ENCODE results near the gene EYS. TPM values are rescaled to one million over a fixed set of nuclear protein-coding genes. Genes with fewer than 3 reads are reported as not detected.

Gene EYS
- total and polyA plus RNA-seq, 4 donors: 0.08 to 0.63 (median 0.36) TPM

GRCh38 chr6:65280060-65280459, 427.0 kb downstream of the EYS start (continued):
- no peak for TF ChIP-seq FOXA1 (IDR thresholded peaks at IDR 0.05)

- 72% methylated on average over 3 of the region's 3 CpGs for WGBS
- Histone ChIP-seq H3K9me3 (ENCODE audit: control insufficient read depth in 4 of 4, low read length in 3 of 4) (no peaks in the 10 kb centered on the region), H3K27ac (ENCODE audit: low read depth in 1 of 2, low read length in 2 of 2) (no peak overlapping the region), H3K4me1 (ENCODE audit: control insufficient read depth in 4 of 4, insufficient read depth in 4 of 4, low read length in 3 of 4) (no peaks in the 10 kb centered on the region), H3K36me3 (ENCODE audit: control insufficient read depth in 4 of 4, insufficient read depth in 3 of 4, low read depth in 1 of 4, low read length in 3 of 4) (no peaks in the 10 kb centered on the region), H3K4me3 (ENCODE audit: low read depth in 1 of 3, low read length in 3 of 3) (no peak overlapping the region), H3K27me3 (ENCODE audit: control insufficient read depth in 4 of 4, insufficient read depth in 4 of 4, low read length in 3 of 4) (no peaks in the 10 kb centered on the region), H3K9ac (ENCODE audit: low read depth in 1 of 2, low read length in 2 of 2) (no peak overlapping the region)
- DNase-seq (ENCODE audit: low spot score): no peak
- TF ChIP-seq ZBTB33 (IDR thresholded peaks at IDR 0.05) (no peak), EGR1 (IDR thresholded peaks at IDR 0.05; ENCODE audit: low read depth in 2 of 2) (no peak), REST (IDR thresholded peaks at IDR 0.05) (no peak), FOXA2 (IDR thresholded peaks at IDR 0.05) (no peak), ATF3 (IDR thresholded peaks at IDR 0.05) (no peak), MAX (IDR thresholded peaks at IDR 0.05) (no peak), CTCF (IDR thresholded peaks at IDR 0.05; ENCODE audit: low read depth, low read length, missing input control) (no peak), TAF1 (conservative IDR thresholded peaks at IDR 0.05) (no peak), GABPA (IDR thresholded peaks at IDR 0.05 in 1 of 2, conservative IDR thresholded peaks at IDR 0.05 in 1 of 2) (no peak), RAD21 (IDR thresholded peaks at IDR 0.05) (no peak), SP1 (IDR thresholded peaks at IDR 0.05) (no peak), NR2F2 (IDR thresholded peaks at IDR 0.05) (no peak), FOXA1 (IDR thresholded peaks at IDR 0.05) (no peak)
These were observed 444.8 kb downstream of the EYS start for GRCh38 chr6:65262241-65262640.

- Histone ChIP-seq H3K4me3 (ENCODE audit: low read depth in 1 of 3, low read length in 3 of 3) (no peak overlapping the region), H3K9ac (ENCODE audit: low read depth in 1 of 2, low read length in 2 of 2) (no peak overlapping the region), H3K4me1 (ENCODE audit: control insufficient read depth in 4 of 4, insufficient read depth in 4 of 4, low read length in 3 of 4) (no peaks in the 10 kb centered on the region), H3K27ac (ENCODE audit: low read depth in 1 of 2, low read length in 2 of 2) (no peak overlapping the region), H3K36me3 (ENCODE audit: control insufficient read depth in 4 of 4, insufficient read depth in 3 of 4, low read depth in 1 of 4, low read length in 3 of 4) (no peaks in the 10 kb centered on the region), H3K9me3 (ENCODE audit: control insufficient read depth in 4 of 4, low read length in 3 of 4) (no peaks in the 10 kb centered on the region), H3K27me3 (ENCODE audit: control insufficient read depth in 4 of 4, insufficient read depth in 4 of 4, low read length in 3 of 4) (no peaks in the 10 kb centered on the region)
- DNase-seq (ENCODE audit: low spot score): no peak
- TF ChIP-seq TAF1 (conservative IDR thresholded peaks at IDR 0.05) (no peak), EGR1 (IDR thresholded peaks at IDR 0.05; ENCODE audit: low read depth in 2 of 2) (no peak), CTCF (IDR thresholded peaks at IDR 0.05; ENCODE audit: low read depth, low read length, missing input control) (no peak), ATF3 (IDR thresholded peaks at IDR 0.05) (no peak), JUND (IDR thresholded peaks at IDR 0.05) (no peak), REST (IDR thresholded peaks at IDR 0.05) (no peak), FOXA1 (IDR thresholded peaks at IDR 0.05) (no peak), FOXA2 (IDR thresholded peaks at IDR 0.05) (no peak), SP1 (IDR thresholded peaks at IDR 0.05) (no peak)
- 72% methylated on average over 5 of the region's 5 CpGs for WGBS
These were observed 447.0 kb downstream of the EYS start for GRCh38 chr6:65259982-65260381.
